OCI-LY7 (cell line): ENCODE measurements around the gene RARS1. TPM values are rescaled to one million over a fixed set of nuclear protein-coding genes. Genes with fewer than 3 reads are reported as not detected.

Experiments used
- Bru-seq: library from RNA; stranded (reverse); fragments of 400-500 nt; gene quantifications from one replicate; lab custom pipeline; 2021; lab: Mats Ljungman, UMichigan
- BruChase-seq, 2 experiments: library from RNA; stranded (reverse); fragments of 400-500 nt; gene quantifications; one replicate each; lab custom pipeline; 2021; lab: Mats Ljungman, UMichigan
- BruUV-seq: library from RNA; stranded (reverse); fragments of 400-500 nt; replicated peaks from 2 replicates; lab custom pipeline; 2021; lab: Mats Ljungman, UMichigan
- CTCF ChIA-PET: fragments of 300-600 bp; sonication (Branson Sonifier 250); formaldehyde crosslinking; loops from one replicate; lab custom pipeline; 2022; ENCODE audit warnings: antibody characterized with exemption; ENCODE audit not compliant: unreplicated experiment; lab: Charles Lee
- POLR2A ChIA-PET: fragments of 300-600 bp; sonication (Branson Sonifier 250); formaldehyde crosslinking; loops from one replicate; lab custom pipeline; 2022; ENCODE audit warnings: antibody characterized with exemption; lab: Charles Lee
- DNase-seq: peaks from one replicate; pipeline ENCODE4 v3.0.0-alpha.2; 2015; ENCODE audit warnings: low spot score
- H2AFZ ChIP-seq: fragments of 200-600 bp; sonication (generic), shearing (Covaris generic); 2 replicates; pipeline ENCODE4 v1.6.1; 2014; ENCODE audit warnings: mild to moderate bottlenecking, antibody characterized with exemption, low read length, moderate library complexity
- H3K27ac ChIP-seq: fragments of 200-600 bp; sonication (generic); 2 replicates; pipeline ENCODE4 v1.5.1; 2014; ENCODE audit warnings: mixed run types, low read depth, mild to moderate bottlenecking, moderate library complexity, low read length, inconsistent platforms; ENCODE audit not compliant: poor library complexity, severe bottlenecking
- H3K36me3 ChIP-seq: fragments of 200-600 bp; sonication (generic); 2 replicates; pipeline ENCODE4 v1.6.1; 2014; ENCODE audit warnings: mild to moderate bottlenecking, antibody characterized with exemption, low read length, moderate library complexity, mixed read lengths; ENCODE audit not compliant: insufficient read depth
- H3K4me1 ChIP-seq: fragments of 200-600 bp; sonication (generic); 2 replicates; pipeline ENCODE4 v1.5.1; 2014; ENCODE audit warnings: mild to moderate bottlenecking, low read length; ENCODE audit not compliant: insufficient read depth, poor library complexity, severe bottlenecking
- H3K4me2 ChIP-seq: fragments of 200-600 bp; sonication (generic); 2 replicates; pipeline ENCODE4 v1.6.1; 2014; ENCODE audit warnings: mild to moderate bottlenecking, low read length
- H3K4me3 ChIP-seq: fragments of 200-600 bp; sonication (generic); 2 replicates; pipeline ENCODE4 v1.5.1; 2014; ENCODE audit warnings: mild to moderate bottlenecking, low read depth, low read length; ENCODE audit not compliant: poor library complexity, severe bottlenecking
- H3K79me2 ChIP-seq: fragments of 200-600 bp; sonication (generic); 2 replicates; pipeline ENCODE4 v1.6.1; 2016; ENCODE audit warnings: low read depth, mild to moderate bottlenecking, low read length, moderate library complexity, mixed read lengths; ENCODE audit not compliant: insufficient read depth
- H3K9me2 ChIP-seq: fragments of 200-600 bp; sonication (generic); 2 replicates; pipeline ENCODE4 v1.6.1; 2016; ENCODE audit warnings: mild to moderate bottlenecking, low read length, mixed read lengths; ENCODE audit not compliant: insufficient read depth
- H3K9me3 ChIP-seq: fragments of 200-600 bp; sonication (generic); 2 replicates; pipeline ENCODE4 v1.6.1; 2014; ENCODE audit warnings: mild to moderate bottlenecking, mixed run types, low read length, mixed read lengths
- H4K20me1 ChIP-seq: fragments of 200-600 bp; sonication (generic); 2 replicates; pipeline ENCODE4 v1.6.1; 2014; ENCODE audit warnings: mild to moderate bottlenecking, antibody characterized with exemption, low read length, moderate library complexity, mixed read lengths; ENCODE audit not compliant: insufficient read depth
- EZH2phosphoT487 ChIP-seq: fragments of 200-600 bp; sonication (generic); IDR thresholded peaks from 2 replicates; pipeline ENCODE4 v1.6.1; 2018; ENCODE audit warnings: low read depth, borderline replicate concordance, mild to moderate bottlenecking, mixed run types, antibody characterized with exemption, low read length, moderate library complexity, mixed read lengths
- intact Hi-C: fragments of 100-400 bp; cut with micrococcal nuclease; formaldehyde crosslinking; loops from one replicate; pipeline ENCODE4 v1.10.0; 2022; ENCODE audit not compliant: unreplicated experiment
- long read RNA-seq: library from polyadenylated mRNA; stranded (forward); transcript quantifications from one replicate; pipeline ENCODE4 v2.0.0, GENCODE V29; 2022
- total RNA-seq, 2 experiments: library from RNA; depleted of rRNA in 1 of 2; stranded (reverse); fragments of >200 nt in 1 of 2; shearing (Covaris generic) in 1 of 2; gene quantifications; 2 replicates each; pipeline ENCODE4 v1.2.3, GENCODE V29; 2014 to 2022
- TF ChIP-seq, protein P1 (sequence below): fragments of 200-600 bp; sonication (generic); conservative IDR thresholded peaks from 2 replicates; pipeline ENCODE4 v1.5.1; 2014; ENCODE audit warnings: mild to moderate bottlenecking, antibody characterized with exemption, low read length, moderate library complexity, mixed read lengths

The RARS1 gene
- 54.4 and 62.1 TPM in 2 replicates for total RNA-seq (2014; rRNA removed; shearing (Covaris generic))
- 72.6 and 88.4 TPM in 2 replicates for total RNA-seq (2022)
- Bru-seq, nascent RNA, result percentile 84 among the genes with signal in this experiment
- BruChase-seq, experiment 1, labeled RNA remaining after a 6-hour chase, result percentile 90 among the genes with signal in this experiment
- percentile 87 among the genes with signal in this experiment for BruChase-seq, experiment 2, labeled RNA remaining after a 2-hour chase
- long read RNA-seq, transcript RARS-201 (15 exons, 2,146 nt), result major isoform, 106 of 124 reads
- long read RNA-seq, partial matches to known transcripts, result 4 of 124 reads
- long read RNA-seq, other reads (novel, unspliced or antisense), result 14 of 124 reads

DNA sequence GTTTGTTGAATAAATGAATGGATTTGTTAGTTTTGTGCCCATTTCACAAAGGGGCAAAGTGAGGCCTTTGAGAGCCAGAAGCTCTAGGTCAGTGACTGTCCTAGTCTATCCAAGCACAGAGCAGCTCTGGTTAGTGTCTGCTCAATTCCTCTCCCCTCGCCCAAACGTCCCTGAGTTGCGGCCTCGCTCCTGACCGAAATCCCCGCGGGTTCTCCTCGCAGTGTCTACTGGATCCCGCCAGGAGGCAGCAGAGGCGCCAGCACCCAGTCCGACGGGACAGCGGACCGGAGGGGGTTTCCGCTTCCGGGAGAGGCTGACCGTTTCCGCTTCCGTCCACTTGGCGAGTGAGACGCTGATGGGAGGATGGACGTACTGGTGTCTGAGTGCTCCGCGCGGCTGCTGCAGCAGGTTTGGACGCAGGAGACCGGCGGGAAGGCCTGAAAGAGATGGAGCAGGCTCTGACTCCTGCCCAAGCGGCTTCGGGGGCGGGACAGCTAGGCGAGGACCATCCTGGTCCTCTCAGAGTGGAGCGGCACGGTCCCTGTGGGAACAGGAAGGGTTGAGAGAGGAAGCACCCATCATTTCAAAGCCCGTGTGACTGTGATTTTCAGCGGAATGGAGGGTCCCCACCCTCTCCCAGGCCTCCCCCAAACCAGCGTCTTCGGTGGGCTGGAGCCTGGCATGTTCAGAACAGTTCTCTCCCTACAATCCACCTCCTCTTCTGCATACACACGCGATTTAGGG, at the start of gene RARS1:
Gene RARS1 (plus strand): TSS at position 336 of the 744 bp plus-strand sequence. CDS start 28 bp downstream, at position 364.
- Histone ChIP-seq H3K4me1 (peaks cover 7% of the 10 kb centered on the region), H3K27ac (peak within 1 kb of the TSS; percentile 48), H2AFZ (peak within 1 kb of the TSS; percentile 85), H3K4me3 (peak within 1 kb of the TSS; percentile 99), H4K20me1 (no peaks in the 10 kb centered on the region; the same call in 1 of the 2 replicates), H3K36me3 (peaks cover 35% of the 10 kb centered on the region), H3K4me2 (peak within 1 kb of the TSS; percentile 73), H3K9me2 (no peaks in the 10 kb centered on the region), H3K79me2 (peaks cover 20% of the 10 kb centered on the region; the same call in 1 of the 2 replicates), H3K9me3 (no peaks in the 10 kb centered on the region)
- peak; percentile 92 for DNase-seq
- ChIA-PET CTCF (no interaction called here), POLR2A (no interaction called here)
- intact Hi-C loops, result loop anchor here (2.0 to 10.0 kb wide), 3 partner anchors 92 to 1098 kb away; partner anchors contain the start of genes PANK3 and SPDL1
- TF ChIP-seq, protein P1, sequence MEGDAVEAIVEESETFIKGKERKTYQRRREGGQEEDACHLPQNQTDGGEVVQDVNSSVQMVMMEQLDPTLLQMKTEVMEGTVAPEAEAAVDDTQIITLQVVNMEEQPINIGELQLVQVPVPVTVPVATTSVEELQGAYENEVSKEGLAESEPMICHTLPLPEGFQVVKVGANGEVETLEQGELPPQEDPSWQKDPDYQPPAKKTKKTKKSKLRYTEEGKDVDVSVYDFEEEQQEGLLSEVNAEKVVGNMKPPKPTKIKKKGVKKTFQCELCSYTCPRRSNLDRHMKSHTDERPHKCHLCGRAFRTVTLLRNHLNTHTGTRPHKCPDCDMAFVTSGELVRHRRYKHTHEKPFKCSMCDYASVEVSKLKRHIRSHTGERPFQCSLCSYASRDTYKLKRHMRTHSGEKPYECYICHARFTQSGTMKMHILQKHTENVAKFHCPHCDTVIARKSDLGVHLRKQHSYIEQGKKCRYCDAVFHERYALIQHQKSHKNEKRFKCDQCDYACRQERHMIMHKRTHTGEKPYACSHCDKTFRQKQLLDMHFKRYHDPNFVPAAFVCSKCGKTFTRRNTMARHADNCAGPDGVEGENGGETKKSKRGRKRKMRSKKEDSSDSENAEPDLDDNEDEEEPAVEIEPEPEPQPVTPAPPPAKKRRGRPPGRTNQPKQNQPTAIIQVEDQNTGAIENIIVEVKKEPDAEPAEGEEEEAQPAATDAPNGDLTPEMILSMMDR, result peak; percentile 88
- no peak for TF ChIP-seq EZH2phosphoT487
- TSS peak; percentile 70 for BruUV-seq

DNA sequence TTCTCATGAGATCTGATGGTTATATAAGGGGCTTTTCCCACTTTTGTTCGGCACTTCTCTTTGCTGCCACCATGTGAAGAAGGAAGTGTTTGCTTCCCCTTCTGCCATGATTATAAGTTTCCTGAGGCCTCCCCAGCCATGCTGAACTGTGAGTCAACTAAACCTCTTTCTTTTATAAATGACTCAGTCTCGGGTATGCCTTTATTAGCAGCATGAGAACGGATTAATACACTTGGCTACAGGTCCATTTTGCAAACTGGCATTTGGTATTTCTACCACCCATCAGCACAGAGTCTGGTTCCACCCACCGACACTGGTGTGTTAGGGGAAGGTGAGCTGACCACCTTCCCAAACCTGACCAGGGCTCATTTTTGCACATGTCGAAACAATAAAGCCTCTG, 47.9 kb upstream of the RARS1 start:
- Histone ChIP-seq H3K9me2 (no peaks in the 10 kb centered on the region), H3K27ac (no peak overlapping the region), H3K79me2 (no peaks in the 10 kb centered on the region), H3K9me3 (no peaks in the 10 kb centered on the region), H3K4me2 (no peak overlapping the region), H3K4me3 (no peak overlapping the region), H3K36me3 (no peaks in the 10 kb centered on the region), H2AFZ (no peak overlapping the region), H3K4me1 (no peaks in the 10 kb centered on the region), H4K20me1 (no peaks in the 10 kb centered on the region)
- DNase-seq, result no peak
- POLR2A ChIA-PET, result no interaction called here
- intact Hi-C loops, result no loop called here
- TF ChIP-seq, protein P1, result no peak
- no peak for TF ChIP-seq EZH2phosphoT487
- BruUV-seq, result no TSS peak
- CTCF ChIA-PET, result no interaction called here
